Measurements from ENCODE around the gene TAP2.

The TAP2 gene

GRCh38 chr6:32842021-32842650, 3.6 kb upstream of the TAP2 start:
- TF ChIP-seq EZH2 (IDR thresholded peaks at IDR 0.05; ENCODE audit: borderline replicate concordance, low read length) (no peak), CTCF (IDR thresholded peaks at IDR 0.05; ENCODE audit: low read length) (no peak)
- Histone ChIP-seq H3K9ac (ENCODE audit: low read length) (peak overlapping the region; percentile 97; the same call in 1 of the 2 replicates), H3K27me3 (ENCODE audit: insufficient read depth, low read length) (no peaks in the 10 kb centered on the region), H3K27ac (ENCODE audit: low read depth, low read length, poor library complexity, severe bottlenecking) (peak overlapping the region; percentile 95), H4K20me1 (ENCODE audit: insufficient read depth, low read length) (no peaks in the 10 kb centered on the region), H3K79me2 (ENCODE audit: insufficient read depth, low read length) (peaks cover 9% of the 10 kb centered on the region), H3K36me3 (ENCODE audit: insufficient read depth, low read length) (peaks cover 49% of the 10 kb centered on the region), H2AFZ (ENCODE audit: low read length) (no peak overlapping the region), H3F3A (ENCODE audit: insufficient read depth, low read length) (no peaks in the 10 kb centered on the region), H3K4me2 (ENCODE audit: low read length) (peak overlapping the region; percentile 84; the same call in 1 of the 2 replicates), H3K9me2 (ENCODE audit: low read depth, low read length) (no peaks in the 10 kb centered on the region), H3K9me3 (ENCODE audit: low read length) (no peaks in the 10 kb centered on the region), H3K4me1 (ENCODE audit: insufficient read depth, low read length, severe bottlenecking) (peaks cover 60% of the 10 kb centered on the region), H3K4me3 (ENCODE audit: low read depth, low read length, poor library complexity, severe bottlenecking) (peak overlapping the region; percentile 82)

GRCh38 chr6:32840604-32841246, 2.2 kb upstream of the TAP2 start:
- Histone ChIP-seq H3K9ac (ENCODE audit: low read length) (no peak overlapping the region), H3K79me2 (ENCODE audit: insufficient read depth, low read length) (peaks cover 13% of the 10 kb centered on the region), H3K36me3 (ENCODE audit: insufficient read depth, low read length) (peaks cover 49% of the 10 kb centered on the region), H3K4me2 (ENCODE audit: low read length) (no peak overlapping the region), H3F3A (ENCODE audit: insufficient read depth, low read length) (no peaks in the 10 kb centered on the region), H3K27me3 (ENCODE audit: insufficient read depth, low read length) (no peaks in the 10 kb centered on the region), H4K20me1 (ENCODE audit: insufficient read depth, low read length) (no peaks in the 10 kb centered on the region), H3K9me2 (ENCODE audit: low read depth, low read length) (no peaks in the 10 kb centered on the region), H3K27ac (ENCODE audit: low read depth, low read length, poor library complexity, severe bottlenecking) (peak overlapping the region; percentile 41), H3K4me1 (ENCODE audit: insufficient read depth, low read length, severe bottlenecking) (peaks cover 67% of the 10 kb centered on the region), H3K9me3 (ENCODE audit: low read length) (no peaks in the 10 kb centered on the region), H3K4me3 (ENCODE audit: low read depth, low read length, poor library complexity, severe bottlenecking) (no peak overlapping the region), H2AFZ (ENCODE audit: low read length) (no peak overlapping the region)
- TF ChIP-seq EZH2 (IDR thresholded peaks at IDR 0.05; ENCODE audit: borderline replicate concordance, low read length) (no peak), CTCF (IDR thresholded peaks at IDR 0.05; ENCODE audit: low read length) (no peak)

GRCh38 chr6:32839356-32839755, 817 bp upstream of the TAP2 start:
- Histone ChIP-seq H3K27me3 (ENCODE audit: insufficient read depth, low read length) (no peaks in the 10 kb centered on the region), H3K27ac (ENCODE audit: low read depth, low read length, poor library complexity, severe bottlenecking) (peak overlapping the region; percentile 41), H3K4me1 (ENCODE audit: insufficient read depth, low read length, severe bottlenecking) (peaks cover 53% of the 10 kb centered on the region)

More at GRCh38 chr6:32839356-32839755, 817 bp upstream of the TAP2 start:
- H3K9me2 ChIP-seq (ENCODE audit: low read depth, low read length), result no peaks in the 10 kb centered on the region
- no peak overlapping the region for H3K4me2 ChIP-seq (ENCODE audit: low read length)
- peaks cover 13% of the 10 kb centered on the region for H3K79me2 ChIP-seq (ENCODE audit: insufficient read depth, low read length)
- H2AFZ ChIP-seq (ENCODE audit: low read length), result no peak overlapping the region
- no peaks in the 10 kb centered on the region for H3F3A ChIP-seq (ENCODE audit: insufficient read depth, low read length)
- no peak overlapping the region for H3K4me3 ChIP-seq (ENCODE audit: low read depth, low read length, poor library complexity, severe bottlenecking)
- peaks cover 61% of the 10 kb centered on the region for H3K36me3 ChIP-seq (ENCODE audit: insufficient read depth, low read length)
- no peak overlapping the region for H3K9ac ChIP-seq (ENCODE audit: low read length)
- H4K20me1 ChIP-seq (ENCODE audit: insufficient read depth, low read length), result no peaks in the 10 kb centered on the region
- TF ChIP-seq CTCF (IDR thresholded peaks at IDR 0.05; ENCODE audit: low read length) (no peak), EZH2 (IDR thresholded peaks at IDR 0.05; ENCODE audit: borderline replicate concordance, low read length) (no peak)
- no peaks in the 10 kb centered on the region for H3K9me3 ChIP-seq (ENCODE audit: low read length)

Measured in OCI-LY1 (cell line).